Raji (cell line): ENCODE results near the gene PHB1.

Experiments used
- POLR2A ChIP-seq: IDR thresholded peaks from 2 replicates; pipeline ENCODE4 v1.6.1; 2011; ENCODE audit warnings: low read depth, low read length, control low read depth; ENCODE audit not compliant: insufficient read depth

PHB1 gene

GRCh38 chr17:49372425-49372824 is 42.3 kb downstream of the PHB1 start:
- TF ChIP-seq POLR2A: no peak

GRCh38 chr17:49370971-49371834 is 43.5 kb downstream of the PHB1 start:
- no peak for TF ChIP-seq POLR2A

GRCh38 chr17:49369760-49370159 is 44.9 kb downstream of the PHB1 start:
- TF ChIP-seq POLR2A: no peak

GRCh38 chr17:49369089-49369488 is 45.6 kb downstream of the PHB1 start:
- TF ChIP-seq POLR2A: no peak

GRCh38 chr17:49365667-49366066 is 49.0 kb downstream of the PHB1 start:
- no peak for TF ChIP-seq POLR2A

- no peak for TF ChIP-seq POLR2A
Measured at GRCh38 chr17:49364119-49364518, 50.6 kb downstream of the PHB1 start.

- no peak for TF ChIP-seq POLR2A
Measured at GRCh38 chr17:49363251-49363650, 51.4 kb downstream of the PHB1 start.

- no peak for TF ChIP-seq POLR2A
Measured at GRCh38 chr17:49362723-49363117, 52.0 kb downstream of the PHB1 start.

GRCh38 chr17:49361902-49362722 is 52.6 kb downstream of the PHB1 start, which contains the start of gene ZNF652:
Gene ZNF652 (minus strand): TSS chr17:49362250. CDS start chr17:49317725, 44,525 bp downstream.
- peak; percentile 52 for TF ChIP-seq POLR2A

- peak; percentile 86 for TF ChIP-seq POLR2A
Measured at GRCh38 chr17:49361129-49361901, 53.4 kb downstream of the PHB1 start.

GRCh38 chr17:49360796-49361128 is 53.9 kb downstream of the PHB1 start:
- no peak for TF ChIP-seq POLR2A

- TF ChIP-seq POLR2A: no peak
Measured at GRCh38 chr17:49359990-49360795, 54.5 kb downstream of the PHB1 start.

GRCh38 chr17:49358641-49359247 is 55.9 kb downstream of the PHB1 start:
- no peak for TF ChIP-seq POLR2A

- TF ChIP-seq POLR2A: no peak
Measured at GRCh38 chr17:49357516-49357915, 57.2 kb downstream of the PHB1 start.

GRCh38 chr17:49356320-49356719 is 58.4 kb downstream of the PHB1 start:
- no peak for TF ChIP-seq POLR2A
